Spleen (tissue), 11 donors: ENCODE results near the gene HHLA2. TPM values are rescaled to one million over a fixed set of nuclear protein-coding genes. Genes with fewer than 3 reads are reported as not detected.

Experiments used
- DNase-seq: peaks from one replicate; pipeline ENCODE4 v3.0.0-alpha.2; 2020
- H3K27ac ChIP-seq, 8 donors: fragments of 200-600 bp; sonication (generic) in 7 of 8; 1 replicate in 4 of 8; 2 replicates in 4 of 8; pipeline versions ENCODE4 v1.5.0 to v1.8.0; 2016 to 2021; ENCODE audit warnings: inconsistent platforms in 4 of 8, mild to moderate bottlenecking in 4 of 8, moderate library complexity in 1 of 8
- H3K27me3 ChIP-seq, 7 donors: fragments of 200-600 bp; sonication (generic) in 6 of 7; replicated peaks in 1 of 7; 1 replicate in 4 of 7; 2 replicates in 3 of 7; pipeline versions ENCODE4 v1.5.0 to v1.8.0; 2016 to 2021; ENCODE audit warnings: inconsistent platforms in 3 of 7, mild to moderate bottlenecking in 1 of 7
- H3K36me3 ChIP-seq, 6 donors: fragments of 200-600 bp; sonication (generic) in 5 of 6; 1 replicate in 4 of 6; 2 replicates in 2 of 6; pipeline versions ENCODE4 v1.5.0 to v1.8.0; 2016 to 2021; ENCODE audit warnings: inconsistent platforms in 2 of 6
- H3K4me1 ChIP-seq, 6 donors: fragments of 200-600 bp; sonication (generic) in 5 of 6; 1 replicate in 3 of 6; 2 replicates in 3 of 6; pipeline versions ENCODE4 v1.5.0 to v1.8.0; 2016 to 2021; ENCODE audit warnings: inconsistent platforms in 3 of 6
- H3K4me3 ChIP-seq, 8 donors: fragments of 200-600 bp; sonication (generic) in 7 of 8; 1 replicate in 4 of 8; 2 replicates in 4 of 8; pipeline versions ENCODE4 v1.5.0 to v1.8.0; 2016 to 2021; ENCODE audit warnings: inconsistent platforms in 4 of 8, mild to moderate bottlenecking in 4 of 8, moderate library complexity in 2 of 8
- H3K9me3 ChIP-seq, 8 donors: fragments of 200-600 bp; sonication (generic) in 7 of 8; 1 replicate in 4 of 8; 2 replicates in 4 of 8; pipeline versions ENCODE4 v1.5.0 to v1.8.0; 2016 to 2021; ENCODE audit warnings: inconsistent platforms in 4 of 8
- POLR2A ChIP-seq, 3 donors: fragments of 450-650 bp; IDR thresholded peaks; one replicate each; pipeline ENCODE4 v1.5.1; 2017; ENCODE audit warnings: antibody characterized with exemption in 3 of 3, mild to moderate bottlenecking in 1 of 3
- POLR2AphosphoS5 ChIP-seq, 3 donors: sonication (generic); formaldehyde crosslinking; IDR thresholded peaks; one replicate each; pipeline ENCODE4 v1.5.1; 2017; ENCODE audit warnings: antibody characterized with exemption in 3 of 3
- WGBS, 5 donors: extraction: QIAGEN DNeasy Blood & Tissue Kit in 3 of 5; methylation state at CpG; one replicate each; pipeline versions ENCODE4 v1.1.5 to v1.1.7; 2013 to 2018; 5-methylcytosine and 5-hydroxymethylcytosine counted together
- intact Hi-C: fragments of 100-400 bp; cut with DNase I; formaldehyde crosslinking; loops from one replicate; pipeline ENCODE4 v1.15.0; 2023; ENCODE audit warnings: low total_unique reads
- polyA plus RNA-seq, 3 donors: library from polyadenylated mRNA; stranded (reverse); fragments of 200-250 nt; gene quantifications; one replicate each; pipeline ENCODE4 v1.2.1, GENCODE V29; 2013
- total RNA-seq, 7 donors: library from RNA; depleted of rRNA in 3 of 7; stranded (reverse); fragments of >200 nt in 3 of 7; fragmentation: NEBNext Ultra II Directional in 4 of 7; extraction: Animal tissue kit (Norgen Biotek cat#: 25700) in 4 of 7; gene quantifications; one replicate each; pipeline versions ENCODE4 v1.1.0 to v1.2.1, GENCODE V29; 2016 to 2021
- TF ChIP-seq, protein P1 (sequence below), 11 experiments: fragments of 200-600 bp in 7 of 11; fragments of 450-650 bp in 4 of 11; sonication (generic) in 4 of 11; IDR thresholded peaks in 8 of 11; conservative IDR thresholded peaks in 3 of 11; 1 replicate in 7 of 11; 2 replicates in 4 of 11; pipeline versions ENCODE4 v1.4.0 to v1.8.0; 2016 to 2021; ENCODE audit warnings: antibody characterized with exemption in 11 of 11, inconsistent platforms in 4 of 11, mild to moderate bottlenecking in 1 of 11
- donor health status: healthy with polysubstance abuse.
- donor health status: DM: no; HTN: no; CAD: no; lungs with moderate emphysema.
- donor health status: DM: no; HTN: no; CAD: no.
- donor health status: Bipolar disorder and iron deficiency.
- donor health status: healthy.
- donor health status: DM: no; HTN: no; CAD: no.
- donor health status: DM: yes; HTN: yes; CAD: no.

HHLA2 gene
- total and polyA plus RNA-seq, 10 donors: 0.09 to 0.43 (median 0.18) TPM; not detected in 4

DNA sequence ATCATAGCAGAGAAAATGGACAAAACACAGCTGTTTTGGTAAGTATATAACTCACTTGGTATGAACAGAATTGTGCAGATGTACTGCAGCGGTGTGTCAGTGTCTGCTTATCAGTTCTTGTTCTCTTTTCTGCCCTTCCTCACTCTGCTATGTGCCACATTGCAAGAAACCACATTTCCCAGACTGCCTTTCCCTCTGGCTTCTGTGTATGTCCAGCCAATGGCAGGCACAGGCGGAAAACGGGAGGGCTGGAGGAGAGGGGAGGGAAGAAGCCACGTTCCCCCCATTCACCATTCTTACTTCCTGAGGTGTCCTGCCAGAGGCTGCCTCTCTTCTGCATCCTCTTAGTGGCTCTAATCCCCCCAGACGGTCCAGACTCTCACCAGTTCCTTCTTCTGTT lies 15.4 kb downstream of the HHLA2 start:
- DNase-seq: no peak
- no peak overlapping the region for H3K4me3 ChIP-seq
- no peaks in the 10 kb centered on the region for H3K36me3 ChIP-seq
- no peak for TF ChIP-seq POLR2A (IDR thresholded peaks at IDR 0.05)
- TF ChIP-seq, protein P1, sequence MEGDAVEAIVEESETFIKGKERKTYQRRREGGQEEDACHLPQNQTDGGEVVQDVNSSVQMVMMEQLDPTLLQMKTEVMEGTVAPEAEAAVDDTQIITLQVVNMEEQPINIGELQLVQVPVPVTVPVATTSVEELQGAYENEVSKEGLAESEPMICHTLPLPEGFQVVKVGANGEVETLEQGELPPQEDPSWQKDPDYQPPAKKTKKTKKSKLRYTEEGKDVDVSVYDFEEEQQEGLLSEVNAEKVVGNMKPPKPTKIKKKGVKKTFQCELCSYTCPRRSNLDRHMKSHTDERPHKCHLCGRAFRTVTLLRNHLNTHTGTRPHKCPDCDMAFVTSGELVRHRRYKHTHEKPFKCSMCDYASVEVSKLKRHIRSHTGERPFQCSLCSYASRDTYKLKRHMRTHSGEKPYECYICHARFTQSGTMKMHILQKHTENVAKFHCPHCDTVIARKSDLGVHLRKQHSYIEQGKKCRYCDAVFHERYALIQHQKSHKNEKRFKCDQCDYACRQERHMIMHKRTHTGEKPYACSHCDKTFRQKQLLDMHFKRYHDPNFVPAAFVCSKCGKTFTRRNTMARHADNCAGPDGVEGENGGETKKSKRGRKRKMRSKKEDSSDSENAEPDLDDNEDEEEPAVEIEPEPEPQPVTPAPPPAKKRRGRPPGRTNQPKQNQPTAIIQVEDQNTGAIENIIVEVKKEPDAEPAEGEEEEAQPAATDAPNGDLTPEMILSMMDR (IDR thresholded peaks at IDR 0.05 in 8 of 11, conservative IDR thresholded peaks at IDR 0.05 in 3 of 11): no peak
- no peak for TF ChIP-seq POLR2AphosphoS5 (IDR thresholded peaks at IDR 0.05)
- no peak overlapping the region for H3K27ac ChIP-seq
- intact Hi-C loops: no loop called here
- no peaks in the 10 kb centered on the region for H3K4me1 ChIP-seq
- WGBS, 5 donors: 24 to 45% (median 31%) methylated on average over 5 of the region's 5 CpGs
- H3K9me3 ChIP-seq: peaks cover 0 to 8% (median 6%) of the 10 kb centered on the region in 8 donors
- H3K27me3 ChIP-seq: no peaks in the 10 kb centered on the region

GRCh38 chr3:108312656-108313055 lies 16.3 kb downstream of the HHLA2 start:
- H3K27me3 ChIP-seq: no peaks in the 10 kb centered on the region
- H3K27ac ChIP-seq: no peak overlapping the region
- H3K9me3 ChIP-seq: peaks cover 0 to 8% (median 6%) of the 10 kb centered on the region in 8 donors
- H3K4me1 ChIP-seq: no peaks in the 10 kb centered on the region
- WGBS, 5 donors: 41 to 75% (median 57%) methylated on average over 1 of the region's 1 CpG
- intact Hi-C loops: no loop called here
- H3K4me3 ChIP-seq: no peak overlapping the region
- TF ChIP-seq, protein P1 (IDR thresholded peaks at IDR 0.05 in 8 of 11, conservative IDR thresholded peaks at IDR 0.05 in 3 of 11): no peak
- TF ChIP-seq POLR2A (IDR thresholded peaks at IDR 0.05) (no peak), POLR2AphosphoS5 (IDR thresholded peaks at IDR 0.05) (no peak)
- no peak for DNase-seq
- no peaks in the 10 kb centered on the region for H3K36me3 ChIP-seq

DNA sequence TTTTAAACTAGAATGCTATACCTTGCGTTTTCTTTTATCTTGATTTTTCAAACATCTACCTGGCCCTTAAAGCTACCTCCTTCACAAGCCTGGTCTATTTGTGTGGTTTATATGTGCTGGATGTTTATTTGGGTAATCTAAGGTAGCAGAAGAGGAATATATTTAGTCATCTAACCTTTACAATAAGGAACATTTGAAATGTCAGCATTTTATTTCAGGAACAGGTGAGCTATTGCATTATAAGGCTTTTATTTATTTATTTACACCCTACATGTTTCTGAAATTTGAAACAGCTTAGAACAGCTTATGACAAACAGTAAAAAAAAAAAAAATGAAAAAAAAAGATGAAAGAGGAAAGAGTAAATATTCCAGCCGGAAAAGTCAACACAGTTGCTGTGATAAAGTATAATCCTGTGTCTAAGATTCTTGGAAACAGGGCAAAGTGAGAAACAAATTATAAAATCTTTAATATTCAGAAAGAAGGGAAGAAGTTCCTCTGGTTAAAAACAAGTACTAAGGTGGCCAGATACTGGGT lies 19.5 kb downstream of the HHLA2 start:
- Histone ChIP-seq H3K36me3 (no peaks in the 10 kb centered on the region), H3K4me1 (no peaks in the 10 kb centered on the region), H3K4me3 (no peak overlapping the region), H3K9me3 (no peaks in the 10 kb centered on the region), H3K27ac (no peak overlapping the region), H3K27me3 (no peaks in the 10 kb centered on the region)
- no peak for TF ChIP-seq POLR2A (IDR thresholded peaks at IDR 0.05)
- no peak for TF ChIP-seq POLR2AphosphoS5 (IDR thresholded peaks at IDR 0.05)
- TF ChIP-seq, protein P1 (IDR thresholded peaks at IDR 0.05 in 8 of 11, conservative IDR thresholded peaks at IDR 0.05 in 3 of 11): no peak
- no peak for DNase-seq
- intact Hi-C loops: no loop called here
- WGBS, 5 donors: 93 to 98% (median 95%) methylated on average over 2 of the region's 2 CpGs

DNA sequence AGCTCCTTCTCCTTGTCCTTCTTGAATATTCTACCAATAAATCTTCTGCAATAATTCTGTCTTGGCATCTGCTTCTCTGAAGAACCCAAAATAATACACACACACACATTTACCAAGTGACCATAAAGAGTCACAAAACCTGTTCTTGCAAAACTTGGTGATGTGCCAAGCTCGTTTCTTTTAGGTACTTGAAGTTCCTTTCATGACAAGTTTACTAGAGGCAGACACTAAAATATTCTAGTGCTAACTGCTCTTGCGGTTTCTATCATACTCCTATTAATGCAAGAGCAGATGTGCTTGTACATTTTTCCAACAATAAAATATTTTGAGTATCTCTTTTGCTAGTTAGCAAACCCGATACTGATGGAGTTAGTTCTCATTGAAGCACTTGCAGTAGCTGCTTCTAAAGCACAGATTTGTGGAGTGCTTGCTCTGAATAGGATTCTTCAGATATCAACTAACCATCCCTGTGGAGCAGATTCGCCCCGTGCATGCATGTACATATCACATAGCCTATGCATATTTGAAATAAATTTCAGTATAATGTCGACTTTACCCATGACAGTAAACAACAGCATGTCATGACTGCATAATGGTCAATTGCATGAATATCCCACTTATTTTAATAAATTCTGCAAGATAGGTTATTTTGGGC lies 23.2 kb downstream of the HHLA2 start:
- 76 to 81% (median 79%) methylated on average over 6 of the region's 6 CpGs for WGBS, 5 donors
- intact Hi-C loops: no loop called here

More for the DNA sequence above, 23.2 kb downstream of the HHLA2 start:
- DNase-seq: no peak
- Histone ChIP-seq H3K27me3 (no peaks in the 10 kb centered on the region), H3K27ac (no peak overlapping the region), H3K9me3 (no peaks in the 10 kb centered on the region), H3K4me1 (no peaks in the 10 kb centered on the region), H3K36me3 (no peaks in the 10 kb centered on the region), H3K4me3 (no peak overlapping the region)
- TF ChIP-seq POLR2A (IDR thresholded peaks at IDR 0.05): no peak
- TF ChIP-seq, protein P1 (IDR thresholded peaks at IDR 0.05 in 8 of 11, conservative IDR thresholded peaks at IDR 0.05 in 3 of 11): no peak
- TF ChIP-seq POLR2AphosphoS5 (IDR thresholded peaks at IDR 0.05): no peak
